DND-41 (cell line): ENCODE measurements around the gene CIROP.

Source experiments
- EZH2 ChIP-seq: IDR thresholded peaks from 3 replicates; pipeline ENCODE4 v1.6.1; 2012; ENCODE audit warnings: borderline replicate concordance, low read depth, mild to moderate bottlenecking, moderate library complexity, low read length, inconsistent platforms; ENCODE audit not compliant: severe bottlenecking
- TF ChIP-seq, protein P1 (sequence below): IDR thresholded peaks from 2 replicates; pipeline ENCODE4 v1.5.1; 2012; ENCODE audit warnings: borderline replicate concordance, low read length, moderate library complexity, mild to moderate bottlenecking; ENCODE audit not compliant: poor library complexity, severe bottlenecking; ENCODE audit errors: extremely low read depth

DNA sequence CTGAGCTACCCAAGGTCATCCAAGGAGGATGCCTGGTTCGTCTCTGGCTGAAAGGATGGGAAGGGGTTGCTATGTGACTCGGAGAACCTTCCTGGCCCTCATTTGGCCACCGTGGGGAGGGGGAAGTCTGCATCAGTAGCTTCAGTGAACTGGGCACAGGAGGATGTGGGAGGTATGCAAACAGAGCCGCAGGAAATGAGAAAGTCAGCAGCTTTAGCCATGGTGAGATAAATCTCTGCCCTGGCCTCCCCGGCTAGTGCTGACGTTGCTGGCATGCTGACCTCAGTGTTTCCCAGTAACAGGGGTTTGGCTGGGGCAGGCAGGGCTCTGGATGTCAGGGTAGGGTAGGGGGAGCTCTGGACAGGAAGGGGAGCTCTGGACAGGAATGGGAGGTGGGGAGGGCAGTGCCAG, 16.6 kb upstream of the CIROP start:
- TF ChIP-seq, protein P1, sequence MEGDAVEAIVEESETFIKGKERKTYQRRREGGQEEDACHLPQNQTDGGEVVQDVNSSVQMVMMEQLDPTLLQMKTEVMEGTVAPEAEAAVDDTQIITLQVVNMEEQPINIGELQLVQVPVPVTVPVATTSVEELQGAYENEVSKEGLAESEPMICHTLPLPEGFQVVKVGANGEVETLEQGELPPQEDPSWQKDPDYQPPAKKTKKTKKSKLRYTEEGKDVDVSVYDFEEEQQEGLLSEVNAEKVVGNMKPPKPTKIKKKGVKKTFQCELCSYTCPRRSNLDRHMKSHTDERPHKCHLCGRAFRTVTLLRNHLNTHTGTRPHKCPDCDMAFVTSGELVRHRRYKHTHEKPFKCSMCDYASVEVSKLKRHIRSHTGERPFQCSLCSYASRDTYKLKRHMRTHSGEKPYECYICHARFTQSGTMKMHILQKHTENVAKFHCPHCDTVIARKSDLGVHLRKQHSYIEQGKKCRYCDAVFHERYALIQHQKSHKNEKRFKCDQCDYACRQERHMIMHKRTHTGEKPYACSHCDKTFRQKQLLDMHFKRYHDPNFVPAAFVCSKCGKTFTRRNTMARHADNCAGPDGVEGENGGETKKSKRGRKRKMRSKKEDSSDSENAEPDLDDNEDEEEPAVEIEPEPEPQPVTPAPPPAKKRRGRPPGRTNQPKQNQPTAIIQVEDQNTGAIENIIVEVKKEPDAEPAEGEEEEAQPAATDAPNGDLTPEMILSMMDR = no peak
- TF ChIP-seq EZH2 = no peak
